CD4-positive, alpha-beta T cell (primary cell): ENCODE data around the gene LRRC1. TPM values are rescaled to one million over a fixed set of nuclear protein-coding genes. Genes with fewer than 3 reads are reported as not detected.
A peak's percentile ranks its signal among the peaks of the same experiment; 100 is the strongest.

Source experiments
- ATAC-seq: fragments of 200-7000 bp; cut with Tn5 transposase; one replicate; pipeline ENCODE4 v1.10.0; 2022; ENCODE audit warnings: mild to moderate bottlenecking; ENCODE audit not compliant: poor library complexity
- CTCF ChIA-PET: fragments of 350-600 bp; sonication (Branson Sonifier 250); formaldehyde crosslinking; loops from one replicate; lab custom pipeline; 2021; ENCODE audit warnings: antibody characterized with exemption, inconsistent platforms; lab: Charles Lee
- POLR2A ChIA-PET: fragments of 350-600 bp; sonication (Branson Sonifier 250); formaldehyde crosslinking; loops from one replicate; lab custom pipeline; 2021; ENCODE audit warnings: antibody characterized with exemption, inconsistent platforms; lab: Charles Lee
- DNase-seq, 14 experiments: peaks; one replicate each; pipeline ENCODE4 v3.0.0-alpha.2; 2013 to 2020; ENCODE audit warnings: mixed read lengths in 2 of 14
- H3K27ac ChIP-seq, 2 donors: one replicate each; pipeline versions ENCODE4 v1.5.1 to v1.7.0; 2013; ENCODE audit warnings: low read length in 2 of 2, low read depth in 1 of 2, mild to moderate bottlenecking in 1 of 2
- H3K27me3 ChIP-seq, 2 experiments: 1 replicate in 1 of 2; 2 replicates in 1 of 2; pipeline versions ENCODE4 v1.6.1 to v1.7.0; 2013; ENCODE audit warnings: low read length in 2 of 2, control low read depth in 1 of 2, mild to moderate bottlenecking in 1 of 2, moderate library complexity in 1 of 2; ENCODE audit not compliant: insufficient read depth in 2 of 2, control insufficient read depth in 1 of 2
- H3K36me3 ChIP-seq: one replicate; pipeline ENCODE4 v1.6.1; 2013; ENCODE audit warnings: low read length, control low read depth; ENCODE audit not compliant: insufficient read depth
- H3K4me1 ChIP-seq: one replicate; pipeline ENCODE4 v1.6.1; 2013; ENCODE audit warnings: low read length, control low read depth; ENCODE audit not compliant: insufficient read depth
- H3K4me3 ChIP-seq: one replicate; pipeline ENCODE4 v1.5.1; 2013; ENCODE audit warnings: mild to moderate bottlenecking, low read length, moderate library complexity
- H3K9me3 ChIP-seq, 2 experiments: 1 replicate in 1 of 2; 2 replicates in 1 of 2; pipeline versions ENCODE4 v1.6.1 to v1.7.0; 2013; ENCODE audit warnings: low read length in 2 of 2, mild to moderate bottlenecking in 2 of 2, control low read depth in 1 of 2, moderate library complexity in 1 of 2; ENCODE audit not compliant: control insufficient read depth in 1 of 2, insufficient read depth in 1 of 2
- H3K27ac Mint-ChIP-seq: one replicate; pipeline ENCODE4 v1.8.0; 2020; ENCODE audit warnings: mixed read lengths
- H3K27me3 Mint-ChIP-seq: one replicate; pipeline ENCODE4 v1.8.0; 2021; ENCODE audit warnings: mixed read lengths
- H3K36me3 Mint-ChIP-seq: one replicate; pipeline ENCODE4 v1.8.0; 2021; ENCODE audit warnings: low read depth, mixed read lengths
- H3K4me1 Mint-ChIP-seq: one replicate; pipeline ENCODE4 v1.8.0; 2021; ENCODE audit warnings: low read depth, mixed read lengths
- H3K4me3 Mint-ChIP-seq: one replicate; pipeline ENCODE4 v1.8.0; 2020; ENCODE audit warnings: mild to moderate bottlenecking, mixed read lengths
- H3K9me3 Mint-ChIP-seq: one replicate; pipeline ENCODE4 v1.8.0; 2020; ENCODE audit warnings: mixed read lengths
- intact Hi-C, 2 experiments: fragments of 100-400 bp; cut with DNase I in 1 of 2; cut with micrococcal nuclease in 1 of 2; formaldehyde crosslinking; loops; one replicate each; pipeline versions ENCODE4 v1.15.1 to v1.9.0; 2023 to 2025; cut with DNase I, micrococcal nuclease
- total RNA-seq, 174 experiments: library from RNA in 2 of 174; stranded (reverse) in 2 of 174; gene quantifications; one replicate each; pipeline ENCODE4 v1.2.3 and lab custom pipeline; 2021 to 2026
- TF ChIP-seq, protein P1 (sequence below): fragments of 200-600 bp; IDR thresholded peaks from one replicate; pipeline ENCODE4 v1.8.0; 2022; ENCODE audit warnings: antibody characterized with exemption, mild to moderate bottlenecking

The LRRC1 gene
- total RNA-seq, 2 experiments from 2014 or later = 0.78 to 1.1 TPM

- no peak overlapping the region for H3K27ac Mint-ChIP-seq
- no peaks in the 10 kb centered on the region for H3K36me3 ChIP-seq
- no peaks in the 10 kb centered on the region for H3K9me3 Mint-ChIP-seq
- CTCF ChIA-PET = no interaction called here
- intact Hi-C loops = loop anchor here (10.0 kb wide), 3 partner anchors 252 to 1372 kb away; partner anchors contain the start of genes EFHC1 (in 1 of the 2) and GCLC (in 1 of the 2)
- H3K27me3 ChIP-seq = peaks cover 3 to 5% of the 10 kb centered on the region in 2 experiments
- peak overlapping the region; percentile 97 for H3K4me3 Mint-ChIP-seq
- no peak for DNase-seq
- POLR2A ChIA-PET = no interaction called here
- no peak overlapping the region for H3K27ac ChIP-seq
- TF ChIP-seq, protein P1, sequence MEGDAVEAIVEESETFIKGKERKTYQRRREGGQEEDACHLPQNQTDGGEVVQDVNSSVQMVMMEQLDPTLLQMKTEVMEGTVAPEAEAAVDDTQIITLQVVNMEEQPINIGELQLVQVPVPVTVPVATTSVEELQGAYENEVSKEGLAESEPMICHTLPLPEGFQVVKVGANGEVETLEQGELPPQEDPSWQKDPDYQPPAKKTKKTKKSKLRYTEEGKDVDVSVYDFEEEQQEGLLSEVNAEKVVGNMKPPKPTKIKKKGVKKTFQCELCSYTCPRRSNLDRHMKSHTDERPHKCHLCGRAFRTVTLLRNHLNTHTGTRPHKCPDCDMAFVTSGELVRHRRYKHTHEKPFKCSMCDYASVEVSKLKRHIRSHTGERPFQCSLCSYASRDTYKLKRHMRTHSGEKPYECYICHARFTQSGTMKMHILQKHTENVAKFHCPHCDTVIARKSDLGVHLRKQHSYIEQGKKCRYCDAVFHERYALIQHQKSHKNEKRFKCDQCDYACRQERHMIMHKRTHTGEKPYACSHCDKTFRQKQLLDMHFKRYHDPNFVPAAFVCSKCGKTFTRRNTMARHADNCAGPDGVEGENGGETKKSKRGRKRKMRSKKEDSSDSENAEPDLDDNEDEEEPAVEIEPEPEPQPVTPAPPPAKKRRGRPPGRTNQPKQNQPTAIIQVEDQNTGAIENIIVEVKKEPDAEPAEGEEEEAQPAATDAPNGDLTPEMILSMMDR = no peak
- peaks cover 28% of the 10 kb centered on the region for H3K4me1 ChIP-seq
- H3K4me1 Mint-ChIP-seq = peaks cover 34% of the 10 kb centered on the region
- no peak overlapping the region for H3K4me3 ChIP-seq
- peaks cover 4% of the 10 kb centered on the region for H3K27me3 Mint-ChIP-seq
- no peak for ATAC-seq
- H3K36me3 Mint-ChIP-seq = peaks cover 5% of the 10 kb centered on the region
- H3K9me3 ChIP-seq = no peaks in the 10 kb centered on the region
Measured at GRCh38 chr6:53796791-53797190, 2.0 kb downstream of the LRRC1 start.

- CTCF ChIA-PET = no interaction called here
Measured at GRCh38 chr6:53797304-53797703, 2.5 kb downstream of the LRRC1 start.

DNA sequence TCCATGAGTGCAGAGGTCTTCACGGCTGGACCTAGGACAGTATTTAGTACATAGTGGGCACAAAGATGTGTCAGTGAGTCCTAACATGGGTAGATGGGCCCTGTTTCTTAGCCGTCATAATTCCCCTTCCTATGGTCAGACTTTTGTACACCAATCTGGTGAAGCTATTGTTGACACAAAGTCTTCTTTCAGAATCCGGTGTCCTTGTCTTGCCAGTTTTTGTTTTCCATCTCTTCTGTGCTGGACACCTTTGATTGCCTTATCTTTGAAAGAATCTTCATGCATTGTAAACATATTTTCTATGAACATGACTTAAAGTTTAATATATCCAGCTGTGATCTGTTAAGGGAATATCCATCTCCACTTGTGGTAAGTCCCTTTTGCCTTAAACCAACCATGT, 4.5 kb downstream of the LRRC1 start:
- no peaks in the 10 kb centered on the region for H3K36me3 ChIP-seq
- H3K27me3 ChIP-seq = no peaks in the 10 kb centered on the region
- ChIA-PET POLR2A (no interaction called here), CTCF (no interaction called here)
- TF ChIP-seq, protein P1 = no peak
- Mint-ChIP-seq H3K27ac (no peak overlapping the region), H3K36me3 (peaks cover 2% of the 10 kb centered on the region), H3K4me3 (no peak overlapping the region), H3K9me3 (no peaks in the 10 kb centered on the region), H3K4me1 (peaks cover 21% of the 10 kb centered on the region), H3K27me3 (no peaks in the 10 kb centered on the region)
- H3K27ac ChIP-seq = no peak overlapping the region
- H3K9me3 ChIP-seq = no peaks in the 10 kb centered on the region
- H3K4me1 ChIP-seq = peaks cover 16% of the 10 kb centered on the region
- DNase-seq (no peak), ATAC-seq (no peak)
- intact Hi-C loops = loop anchor here (10.0 kb wide), 3 partner anchors 255 to 1375 kb away; partner anchors contain the start of genes EFHC1 (in 1 of the 2) and GCLC (in 1 of the 2)
- no peak overlapping the region for H3K4me3 ChIP-seq

More at GRCh38 chr6:53797304-53797703, 2.5 kb downstream of the LRRC1 start:
- Mint-ChIP-seq H3K27ac (no peak overlapping the region), H3K36me3 (peaks cover 5% of the 10 kb centered on the region), H3K27me3 (peaks cover 4% of the 10 kb centered on the region), H3K4me1 (peaks cover 34% of the 10 kb centered on the region), H3K4me3 (peak overlapping the region; percentile 97), H3K9me3 (no peaks in the 10 kb centered on the region)
- ATAC-seq (no peak), DNase-seq (no peak)
- intact Hi-C loops = loop anchor here (10.0 kb wide), 3 partner anchors 253 to 1373 kb away; partner anchors contain the start of genes EFHC1 (in 1 of the 2) and GCLC (in 1 of the 2)
- H3K27ac ChIP-seq = no peak overlapping the region
- no peaks in the 10 kb centered on the region for H3K27me3 ChIP-seq
- no peak overlapping the region for H3K4me3 ChIP-seq
- no peaks in the 10 kb centered on the region for H3K36me3 ChIP-seq
- TF ChIP-seq, protein P1 = no peak
- peaks cover 28% of the 10 kb centered on the region for H3K4me1 ChIP-seq
- H3K9me3 ChIP-seq = no peaks in the 10 kb centered on the region
- POLR2A ChIA-PET = no interaction called here
